K562 (cell line): ENCODE results near the gene COL16A1. TPM values are rescaled to one million over a fixed set of nuclear protein-coding genes. Genes with fewer than 3 reads are reported as not detected.

Source experiments
- BHLHE40 ChIP-seq: IDR thresholded peaks from 2 replicates; pipeline ENCODE4 v1.6.1; 2011; ENCODE audit warnings: low read length, improper control_type of control experiment
- CBFB ChIP-seq: sonication (generic); formaldehyde crosslinking; IDR thresholded peaks from 2 replicates; pipeline ENCODE4 v1.4.0; 2020; ENCODE audit warnings: mild to moderate bottlenecking, missing genetic modification reagents
- CC2D1A ChIP-seq: fragments of 450-650 bp; IDR thresholded peaks from 2 replicates; pipeline ENCODE4 v1.6.1; 2017; ENCODE audit warnings: mild to moderate bottlenecking
- JUN ChIP-seq, 2 experiments: sonication (generic) in 1 of 2; formaldehyde crosslinking in 1 of 2; IDR thresholded peaks; 2 replicates each; pipeline versions ENCODE4 v1.6.1 to v1.8.0; 2012 to 2022; ENCODE audit warnings: borderline replicate concordance in 2 of 2, mild to moderate bottlenecking in 2 of 2, improper control_type of control experiment in 1 of 2, low read depth in 1 of 2, low read length in 1 of 2, missing genetic modification reagents in 1 of 2
- KDM2B ChIP-seq: fragments of 250-450 bp; sonication (Bioruptor Pico); IDR thresholded peaks from 2 replicates; pipeline ENCODE4 v1.8.0; 2021; ENCODE audit warnings: mild to moderate bottlenecking, moderate library complexity
- LCOR ChIP-seq: sonication (generic); formaldehyde crosslinking; IDR thresholded peaks from 2 replicates; pipeline ENCODE4 v1.8.0; 2022; ENCODE audit warnings: mild to moderate bottlenecking, missing genetic modification reagents
- MEIS2 ChIP-seq: fragments of 450-650 bp; IDR thresholded peaks from 2 replicates; pipeline ENCODE4 v1.6.1; 2014; ENCODE audit warnings: mild to moderate bottlenecking; ENCODE audit not compliant: partially characterized antibody
- MIER1 ChIP-seq: fragments of 450-650 bp; IDR thresholded peaks from 2 replicates; pipeline ENCODE4 v1.6.1; 2016; ENCODE audit warnings: antibody characterized with exemption, mild to moderate bottlenecking, low read depth
- NFATC3 ChIP-seq: fragments of 450-650 bp; IDR thresholded peaks from 2 replicates; pipeline ENCODE4 v1.6.1; 2017; ENCODE audit warnings: mild to moderate bottlenecking
- NR2C1 ChIP-seq, 2 experiments: fragments of 450-650 bp; IDR thresholded peaks; 2 replicates each; pipeline ENCODE4 v1.6.1; 2017; ENCODE audit warnings: mild to moderate bottlenecking in 2 of 2, antibody characterized with exemption in 1 of 2, inconsistent platforms in 1 of 2, missing compliant biosample characterization in 1 of 2, missing genetic modification characterization in 1 of 2
- NR3C1 ChIP-seq: sonication (generic); formaldehyde crosslinking; IDR thresholded peaks from 2 replicates; pipeline ENCODE4 v1.8.1; 2022; ENCODE audit warnings: missing genetic modification reagents
- POLR3G ChIP-seq: IDR thresholded peaks from 2 replicates; pipeline ENCODE4 v1.6.1; 2011; ENCODE audit not compliant: insufficient read length, insufficient replicate concordance; ENCODE audit errors: extremely low read depth
- PURB ChIP-seq: sonication (generic); formaldehyde crosslinking; IDR thresholded peaks from 2 replicates; pipeline ENCODE4 v1.9.0; 2021; ENCODE audit warnings: low read depth, mild to moderate bottlenecking, missing genetic modification reagents
- SFPQ ChIP-seq: fragments of 200-400 bp; formaldehyde crosslinking; IDR thresholded peaks from 2 replicates; pipeline ENCODE4 v1.6.1; 2017; ENCODE audit warnings: mild to moderate bottlenecking, low read depth, low read length, moderate library complexity
- SP2 ChIP-seq: IDR thresholded peaks from 2 replicates; pipeline ENCODE4 v1.6.1; 2011; ENCODE audit warnings: mild to moderate bottlenecking, low read depth, low read length, moderate library complexity; ENCODE audit not compliant: poor library complexity, severe bottlenecking; ENCODE audit errors: extremely low read depth
- TCF7L2 ChIP-seq: fragments of 150-350 bp; IDR thresholded peaks from 2 replicates; pipeline ENCODE4 v1.6.1; 2016; ENCODE audit warnings: low read depth, mild to moderate bottlenecking, low read length, moderate library complexity
- ZNF586 ChIP-seq: fragments of 450-650 bp; formaldehyde crosslinking; conservative IDR thresholded peaks from 2 replicates; pipeline ENCODE4 v1.4.0; 2020; ENCODE audit warnings: mild to moderate bottlenecking, moderate library complexity
- ZNF696 ChIP-seq: fragments of 250-450 bp; sonication (Bioruptor Pico); conservative IDR thresholded peaks from 2 replicates; pipeline ENCODE4 v1.4.0; 2020; ENCODE audit warnings: mild to moderate bottlenecking, moderate library complexity
- ZSCAN32 ChIP-seq: fragments of 450-650 bp; formaldehyde crosslinking; IDR thresholded peaks from 2 replicates; pipeline ENCODE4 v1.4.0; 2020; ENCODE audit warnings: mild to moderate bottlenecking, moderate library complexity
- polyA plus RNA-seq, 8 experiments: library from polyadenylated mRNA; depleted of rRNA in 4 of 8; stranded (reverse) in 5 of 8; unstranded in 3 of 8; fragments of >200 nt; fragmentation: Nextera tagmentation in 2 of 8; fragmentation: Illumina TruSeq in 1 of 8; extraction: Ambion mirVana in 2 of 8; extraction: Trizol in 1 of 8; gene quantifications; 2 replicates each; pipeline versions ENCODE4 v1.2.1 to v1.2.3, GENCODE V29; 2011 to 2014; ENCODE audit warnings: inconsistent platforms in 1 of 8, missing spikeins in 1 of 8
- total RNA-seq, 7 experiments: library from RNA; depleted of rRNA in 6 of 7; stranded (reverse); fragments of >200 nt in 6 of 7; fragmentation: Illumina TruSeq in 2 of 7; extraction: Trizol in 2 of 7; gene quantifications; 2 replicates each; pipeline versions ENCODE4 v1.2.1 to v1.2.3, GENCODE V29; 2011 to 2021; ENCODE audit warnings: low replicate concordance in 1 of 7
- TF ChIP-seq, protein P1 (sequence below): fragments of 250-450 bp; sonication (Bioruptor Pico); IDR thresholded peaks from 2 replicates; pipeline ENCODE4 v1.8.0; 2021; ENCODE audit warnings: moderate library complexity, mild to moderate bottlenecking, inconsistent platforms
- TF ChIP-seq, protein P2 (sequence below): IDR thresholded peaks from 2 replicates; pipeline ENCODE4 v1.6.1; 2014; ENCODE audit warnings: antibody characterized with exemption

COL16A1 gene
- total and polyA plus RNA-seq, 9 of the 15 experiments (the other 6 are each of a cell fraction or from before 2014, with no cell fraction given): 0.11 to 0.60 (median 0.11) TPM; not detected in 6

DNA sequence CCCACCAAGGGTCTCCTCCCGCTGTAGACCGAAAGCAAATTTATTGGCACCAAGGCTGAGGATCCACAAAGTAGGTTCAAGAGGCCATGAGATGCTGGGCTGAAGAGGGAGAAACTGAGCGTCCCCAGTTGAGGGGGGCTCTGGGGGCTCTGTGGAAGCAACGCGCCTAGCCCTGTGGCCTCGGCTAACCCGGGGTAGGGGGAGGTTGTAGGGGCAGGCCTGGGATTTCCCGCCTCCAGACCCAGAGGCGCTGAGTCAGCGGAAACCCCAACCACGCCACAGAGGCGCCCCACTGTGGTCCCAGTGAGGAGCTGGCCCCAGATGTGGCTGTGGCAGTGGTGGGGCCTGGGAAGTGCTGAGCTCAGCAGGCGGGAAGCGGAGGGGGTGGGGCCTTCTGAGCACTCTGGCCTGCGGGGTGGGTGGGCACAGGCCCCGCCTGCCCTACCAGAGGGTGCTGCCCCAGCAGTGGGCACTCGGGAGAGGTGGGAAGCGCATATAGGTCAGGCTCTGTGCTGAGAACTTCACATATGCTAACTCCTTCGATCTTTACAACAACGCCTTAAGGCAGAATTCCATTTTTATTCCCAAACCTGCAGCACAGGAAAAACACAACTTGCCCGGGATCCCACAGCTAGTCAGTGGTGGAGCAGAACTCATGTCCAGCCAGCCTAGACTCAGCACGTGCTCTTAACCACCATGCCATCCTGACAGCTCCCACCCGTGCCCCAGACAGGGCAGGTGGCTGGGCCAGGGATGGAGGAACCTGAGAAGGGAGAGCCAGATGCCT lies 1.5 kb upstream of the COL16A1 start (continued):
- TF ChIP-seq ZNF586 (no peak), ZSCAN32 (CRISPR knock-in tag) (no peak), PURB (no peak), KDM2B (CRISPR knock-in tag) (no peak), SP2 (no peak), LCOR (peak; percentile 43; the same call in 1 of the 2 replicates), NR2C1 (IDR thresholded peaks at IDR 0.05) (no peak), NR2C1 (tag; IDR thresholded peaks at IDR 0.05) (no peak), MIER1 (no peak), NFATC3 (no peak), TCF7L2 (no peak), POLR3G (no peak), JUN (IDR thresholded peaks at IDR 0.05; ENCODE audit: borderline replicate concordance, low read depth, low read length) (peak; percentile 61; the same call in 1 of the 2 replicates), JUN (CRISPR knock-in tag; IDR thresholded peaks at IDR 0.05; ENCODE audit: borderline replicate concordance) (0 out of 2 replicates have a peak, but pooled peaks have one; percentile 21), ZNF696 (CRISPR knock-in tag) (no peak), BHLHE40 (peak; percentile 33; the same call in 1 of the 2 replicates), SFPQ (no peak), MEIS2 (no peak), CC2D1A (0 out of 2 replicates have a peak, but pooled peaks have one; percentile 45), NR3C1 (CRISPR knock-in tag) (no peak), CBFB (CRISPR knock-in tag) (no peak)
- TF ChIP-seq, protein P1, sequence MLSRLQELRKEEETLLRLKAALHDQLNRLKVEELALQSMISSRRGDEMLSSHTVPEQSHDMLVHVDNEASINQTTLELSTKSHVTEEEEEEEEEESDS (CRISPR knock-in tag): no peak
- TF ChIP-seq, protein P2, sequence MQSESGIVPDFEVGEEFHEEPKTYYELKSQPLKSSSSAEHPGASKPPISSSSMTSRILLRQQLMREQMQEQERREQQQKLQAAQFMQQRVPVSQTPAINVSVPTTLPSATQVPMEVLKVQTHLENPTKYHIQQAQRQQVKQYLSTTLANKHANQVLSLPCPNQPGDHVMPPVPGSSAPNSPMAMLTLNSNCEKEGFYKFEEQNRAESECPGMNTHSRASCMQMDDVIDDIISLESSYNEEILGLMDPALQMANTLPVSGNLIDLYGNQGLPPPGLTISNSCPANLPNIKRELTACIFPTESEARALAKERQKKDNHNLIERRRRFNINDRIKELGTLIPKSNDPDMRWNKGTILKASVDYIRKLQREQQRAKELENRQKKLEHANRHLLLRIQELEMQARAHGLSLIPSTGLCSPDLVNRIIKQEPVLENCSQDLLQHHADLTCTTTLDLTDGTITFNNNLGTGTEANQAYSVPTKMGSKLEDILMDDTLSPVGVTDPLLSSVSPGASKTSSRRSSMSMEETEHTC: no peak
